Measurements from ENCODE around the gene TAS1R2.

TAS1R2 gene

DNA sequence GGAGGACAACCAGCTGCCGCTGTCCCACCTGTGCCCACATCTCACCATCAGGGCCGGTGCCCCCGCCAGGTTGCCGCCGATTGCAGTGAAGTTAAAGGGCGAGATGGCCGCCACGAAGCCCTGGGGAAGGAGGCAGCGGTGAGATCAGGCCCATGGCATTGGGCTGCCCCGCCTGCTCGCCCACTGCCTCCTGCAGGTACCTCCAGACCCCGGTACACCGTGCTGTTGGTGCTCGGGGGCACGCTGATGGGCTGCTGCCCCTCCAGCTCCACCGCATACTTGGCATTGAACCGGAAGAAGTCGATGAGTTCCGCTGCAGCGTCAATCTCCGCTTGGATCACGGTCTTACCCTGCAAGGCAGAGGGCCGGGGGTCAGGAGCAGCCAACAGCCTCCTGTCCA lies 23.6 kb upstream of the TAS1R2 start:
- no peak overlapping the region for H3K9ac ChIP-seq (ENCODE audit: low read depth, low read length)
- H3K27ac ChIP-seq (ENCODE audit: low read depth, low read length) = no peak overlapping the region
- H3K36me3 ChIP-seq (ENCODE audit: control insufficient read depth, insufficient read depth, low read length) = peaks cover 20% of the 10 kb centered on the region
- no peaks in the 10 kb centered on the region for H3K27me3 ChIP-seq (ENCODE audit: control insufficient read depth, insufficient read depth, low read length)
- peaks cover 6% of the 10 kb centered on the region; the same call in 1 of the 2 replicates for H3K4me1 ChIP-seq (ENCODE audit: control insufficient read depth, insufficient read depth, low read length)
- no peak overlapping the region for H3K4me3 ChIP-seq (ENCODE audit: low read depth, low read length)
- no peaks in the 10 kb centered on the region for H3K9me3 ChIP-seq (ENCODE audit: control insufficient read depth, insufficient read depth, low read length)

DNA sequence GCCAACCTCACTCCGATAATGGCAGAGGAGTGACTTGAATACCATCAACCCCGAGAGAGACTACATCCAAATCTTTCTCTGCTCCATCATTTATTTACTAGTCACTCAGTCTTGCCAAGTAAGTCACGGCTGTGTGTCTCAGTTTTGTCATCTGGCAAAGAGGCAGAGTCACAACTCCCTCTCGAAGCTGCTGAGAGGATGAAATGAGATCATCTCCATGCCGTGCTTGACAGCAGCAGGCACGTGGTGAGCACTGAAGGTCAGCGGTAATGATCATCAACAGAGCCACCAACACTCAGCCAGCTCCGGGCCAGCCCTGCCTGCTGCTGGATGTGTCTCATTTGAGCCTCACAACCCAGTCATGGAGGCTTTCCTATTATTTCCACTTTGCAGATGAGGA lies 23.0 kb upstream of the TAS1R2 start:
- Histone ChIP-seq H3K9ac (ENCODE audit: low read depth, low read length) (no peak overlapping the region), H3K36me3 (ENCODE audit: control insufficient read depth, insufficient read depth, low read length) (peaks cover 15% of the 10 kb centered on the region)

DNA sequence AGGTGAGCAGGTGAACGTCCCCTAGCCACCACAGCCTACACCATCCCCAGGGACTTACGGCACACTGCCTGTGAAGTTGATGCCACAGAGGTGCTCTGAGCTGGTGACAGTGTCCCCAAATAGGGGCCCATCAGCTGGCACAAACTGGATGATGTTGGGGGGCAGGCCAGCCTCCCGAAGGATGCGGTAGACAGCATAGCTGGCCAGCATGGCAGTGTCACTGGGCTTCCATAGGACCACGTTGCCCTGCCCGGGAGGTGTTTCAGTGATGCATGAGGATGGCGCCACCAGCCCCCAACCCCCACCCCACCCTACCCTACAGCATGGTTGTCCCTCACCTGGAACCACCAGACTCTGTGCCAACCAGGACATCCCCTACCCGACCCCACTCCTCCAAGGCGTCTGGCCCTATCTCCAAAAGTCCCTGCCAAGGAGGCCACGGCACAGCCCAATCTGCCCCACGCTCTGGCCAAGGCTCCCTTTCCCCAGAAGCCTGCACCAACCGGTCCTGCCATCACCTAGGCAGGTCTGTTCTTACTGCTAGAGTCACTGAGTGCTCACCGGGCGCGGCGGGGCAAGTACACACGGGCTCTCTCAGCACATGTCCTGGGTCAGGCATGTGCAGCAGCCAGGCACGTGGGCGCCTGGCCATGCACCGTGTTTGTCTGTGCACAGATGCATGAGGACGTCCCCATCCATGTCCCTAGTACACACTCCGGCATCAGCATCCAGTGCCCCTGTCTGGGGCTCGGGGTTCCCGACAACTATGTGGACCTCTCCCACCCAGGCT lies 22.4 kb upstream of the TAS1R2 start:
- H3K4me1 ChIP-seq (ENCODE audit: control insufficient read depth, insufficient read depth, low read length) = peaks cover 6% of the 10 kb centered on the region; the same call in 1 of the 2 replicates
- H3K9me3 ChIP-seq (ENCODE audit: control insufficient read depth, insufficient read depth, low read length) = no peaks in the 10 kb centered on the region
- H3K27ac ChIP-seq (ENCODE audit: low read depth, low read length) = no peak overlapping the region
- no peak overlapping the region for H3K4me3 ChIP-seq (ENCODE audit: low read depth, low read length)
- H3K27me3 ChIP-seq (ENCODE audit: control insufficient read depth, insufficient read depth, low read length) = no peaks in the 10 kb centered on the region
- H3K9ac ChIP-seq (ENCODE audit: low read depth, low read length) = no peak overlapping the region
- peaks cover 17% of the 10 kb centered on the region for H3K36me3 ChIP-seq (ENCODE audit: control insufficient read depth, insufficient read depth, low read length)

More for the DNA sequence above, 23.0 kb upstream of the TAS1R2 start:
- peaks cover 6% of the 10 kb centered on the region; the same call in 1 of the 2 replicates for H3K4me1 ChIP-seq (ENCODE audit: control insufficient read depth, insufficient read depth, low read length)
- H3K4me3 ChIP-seq (ENCODE audit: low read depth, low read length) = no peak overlapping the region
- no peaks in the 10 kb centered on the region for H3K9me3 ChIP-seq (ENCODE audit: control insufficient read depth, insufficient read depth, low read length)
- H3K27ac ChIP-seq (ENCODE audit: low read depth, low read length) = no peak overlapping the region
- H3K27me3 ChIP-seq (ENCODE audit: control insufficient read depth, insufficient read depth, low read length) = no peaks in the 10 kb centered on the region

DNA sequence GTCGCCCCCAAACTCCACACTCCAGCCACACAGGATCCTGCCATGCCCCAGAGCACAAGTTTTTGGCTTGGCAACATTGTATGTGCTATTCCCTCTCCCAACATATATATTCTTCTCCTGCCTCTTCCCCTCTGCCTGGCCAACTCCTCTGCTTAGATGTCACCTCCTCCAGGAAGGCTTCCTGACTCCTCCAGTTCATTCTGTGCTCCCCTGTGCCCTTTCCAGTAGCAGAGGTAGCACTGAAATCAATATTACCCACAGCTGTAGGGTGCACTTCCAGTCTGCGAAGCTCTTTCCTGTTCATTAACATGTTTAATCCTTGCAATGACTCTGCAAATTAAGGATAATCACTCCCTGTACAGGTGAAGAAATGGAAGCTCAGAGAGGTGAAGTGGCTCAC lies 21.7 kb upstream of the TAS1R2 start:
- Histone ChIP-seq H3K27ac (ENCODE audit: low read depth, low read length) (no peak overlapping the region), H3K4me1 (ENCODE audit: control insufficient read depth, insufficient read depth, low read length) (peaks cover 6% of the 10 kb centered on the region; the same call in 1 of the 2 replicates)

DNA sequence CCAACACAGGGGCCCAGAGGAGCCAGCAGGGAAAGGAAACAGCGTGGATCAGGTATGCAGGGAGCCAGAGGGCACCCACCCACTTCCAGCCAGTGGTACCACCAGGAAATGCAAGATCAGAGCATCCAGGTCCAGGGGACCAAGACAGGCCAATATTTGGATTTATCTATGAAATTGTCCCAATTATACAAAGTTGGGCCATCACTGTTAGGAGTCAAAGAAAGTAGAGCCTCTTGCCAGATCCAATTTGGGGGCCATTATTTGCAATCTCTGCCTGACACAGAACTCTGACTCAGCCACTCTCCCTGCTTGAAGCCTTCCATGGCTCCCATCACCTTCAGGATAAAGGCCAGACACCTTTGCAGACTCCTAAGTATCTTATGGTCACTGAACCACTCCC lies 21.1 kb upstream of the TAS1R2 start:
- Histone ChIP-seq H3K4me1 (ENCODE audit: control insufficient read depth, insufficient read depth, low read length) (peaks cover 6% of the 10 kb centered on the region; the same call in 1 of the 2 replicates), H3K4me3 (ENCODE audit: low read depth, low read length) (no peak overlapping the region), H3K9me3 (ENCODE audit: control insufficient read depth, insufficient read depth, low read length) (no peaks in the 10 kb centered on the region), H3K27ac (ENCODE audit: low read depth, low read length) (no peak overlapping the region), H3K36me3 (ENCODE audit: control insufficient read depth, insufficient read depth, low read length) (peaks cover 21% of the 10 kb centered on the region), H3K27me3 (ENCODE audit: control insufficient read depth, insufficient read depth, low read length) (no peaks in the 10 kb centered on the region), H3K9ac (ENCODE audit: low read depth, low read length) (no peak overlapping the region)

More for the DNA sequence above, 21.7 kb upstream of the TAS1R2 start:
- Histone ChIP-seq H3K9ac (ENCODE audit: low read depth, low read length) (no peak overlapping the region), H3K27me3 (ENCODE audit: control insufficient read depth, insufficient read depth, low read length) (no peaks in the 10 kb centered on the region), H3K4me3 (ENCODE audit: low read depth, low read length) (no peak overlapping the region), H3K36me3 (ENCODE audit: control insufficient read depth, insufficient read depth, low read length) (peaks cover 21% of the 10 kb centered on the region), H3K9me3 (ENCODE audit: control insufficient read depth, insufficient read depth, low read length) (no peaks in the 10 kb centered on the region)

DNA sequence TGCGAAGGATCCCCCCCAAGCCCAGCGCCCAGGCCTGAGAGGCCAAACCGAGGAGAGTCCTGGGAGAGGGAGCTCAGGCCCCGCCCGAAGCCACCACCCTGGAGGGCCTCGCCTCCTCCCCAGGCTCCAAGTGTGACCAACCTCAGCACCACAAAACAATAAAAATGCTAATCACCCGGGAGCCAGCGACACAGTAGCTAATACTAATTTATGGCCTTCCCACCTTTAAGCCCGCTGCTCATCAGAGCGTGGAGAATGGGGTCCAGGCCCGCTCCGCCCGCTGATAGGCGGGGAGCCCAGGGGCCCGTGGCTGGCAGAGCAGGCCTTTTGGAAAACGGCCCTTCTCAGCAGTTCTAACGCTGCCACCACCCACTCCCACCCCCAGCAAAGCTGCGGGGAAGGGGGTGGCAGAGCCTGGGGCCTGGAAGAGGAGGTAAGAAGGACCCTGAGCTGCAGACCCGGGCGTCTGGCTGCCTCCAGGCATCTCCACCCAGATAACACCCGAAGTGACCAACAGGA lies 20.4 kb upstream of the TAS1R2 start:
- Histone ChIP-seq H3K36me3 (ENCODE audit: control insufficient read depth, insufficient read depth, low read length) (peaks cover 21% of the 10 kb centered on the region), H3K27me3 (ENCODE audit: control insufficient read depth, insufficient read depth, low read length) (no peaks in the 10 kb centered on the region), H3K4me1 (ENCODE audit: control insufficient read depth, insufficient read depth, low read length) (peaks cover 6% of the 10 kb centered on the region; the same call in 1 of the 2 replicates), H3K27ac (ENCODE audit: low read depth, low read length) (no peak overlapping the region), H3K4me3 (ENCODE audit: low read depth, low read length) (no peak overlapping the region), H3K9ac (ENCODE audit: low read depth, low read length) (no peak overlapping the region), H3K9me3 (ENCODE audit: control insufficient read depth, insufficient read depth, low read length) (no peaks in the 10 kb centered on the region)

DNA sequence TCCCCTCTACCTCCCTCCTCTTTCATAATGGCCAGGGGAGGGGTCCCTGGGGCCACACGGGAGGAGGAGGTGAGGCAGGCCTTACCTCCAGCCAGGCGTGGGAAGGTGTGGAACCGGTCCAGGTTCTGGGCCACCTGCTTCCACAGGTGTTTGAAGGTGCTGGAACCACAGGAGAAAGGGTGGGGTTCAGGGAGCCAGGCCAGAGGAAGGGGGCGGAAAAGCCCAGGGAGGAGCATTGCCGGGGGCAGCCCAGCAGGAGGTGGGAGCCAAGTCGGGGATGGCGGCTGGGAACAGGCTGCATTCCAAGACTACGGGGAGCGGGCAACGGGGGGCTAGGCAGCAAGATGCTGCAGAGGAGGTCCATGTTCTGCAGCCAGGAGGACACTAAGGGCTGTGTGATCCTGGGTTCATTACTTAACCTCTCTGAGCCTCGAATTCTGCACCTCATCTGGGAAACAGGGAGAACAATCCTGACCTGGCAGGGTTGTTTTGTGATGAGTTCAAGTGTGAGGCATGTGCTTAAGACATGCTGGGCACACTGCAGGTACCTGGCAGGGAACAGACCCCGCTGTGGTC lies 19.8 kb upstream of the TAS1R2 start:
- Histone ChIP-seq H3K4me3 (ENCODE audit: low read depth, low read length) (no peak overlapping the region), H3K9ac (ENCODE audit: low read depth, low read length) (no peak overlapping the region), H3K36me3 (ENCODE audit: control insufficient read depth, insufficient read depth, low read length) (peaks cover 21% of the 10 kb centered on the region), H3K27me3 (ENCODE audit: control insufficient read depth, insufficient read depth, low read length) (no peaks in the 10 kb centered on the region), H3K4me1 (ENCODE audit: control insufficient read depth, insufficient read depth, low read length) (peaks cover 6% of the 10 kb centered on the region; the same call in 1 of the 2 replicates), H3K9me3 (ENCODE audit: control insufficient read depth, insufficient read depth, low read length) (no peaks in the 10 kb centered on the region), H3K27ac (ENCODE audit: low read depth, low read length) (no peak overlapping the region)

GRCh38 chr1:18878538-18879214 lies 19.2 kb upstream of the TAS1R2 start:
- Histone ChIP-seq H3K4me3 (ENCODE audit: low read depth, low read length) (no peak overlapping the region), H3K36me3 (ENCODE audit: control insufficient read depth, insufficient read depth, low read length) (peaks cover 25% of the 10 kb centered on the region), H3K27me3 (ENCODE audit: control insufficient read depth, insufficient read depth, low read length) (no peaks in the 10 kb centered on the region), H3K27ac (ENCODE audit: low read depth, low read length) (no peak overlapping the region), H3K4me1 (ENCODE audit: control insufficient read depth, insufficient read depth, low read length) (peaks cover 6% of the 10 kb centered on the region; the same call in 1 of the 2 replicates), H3K9me3 (ENCODE audit: control insufficient read depth, insufficient read depth, low read length) (no peaks in the 10 kb centered on the region), H3K9ac (ENCODE audit: low read depth, low read length) (no peak overlapping the region)

DNA sequence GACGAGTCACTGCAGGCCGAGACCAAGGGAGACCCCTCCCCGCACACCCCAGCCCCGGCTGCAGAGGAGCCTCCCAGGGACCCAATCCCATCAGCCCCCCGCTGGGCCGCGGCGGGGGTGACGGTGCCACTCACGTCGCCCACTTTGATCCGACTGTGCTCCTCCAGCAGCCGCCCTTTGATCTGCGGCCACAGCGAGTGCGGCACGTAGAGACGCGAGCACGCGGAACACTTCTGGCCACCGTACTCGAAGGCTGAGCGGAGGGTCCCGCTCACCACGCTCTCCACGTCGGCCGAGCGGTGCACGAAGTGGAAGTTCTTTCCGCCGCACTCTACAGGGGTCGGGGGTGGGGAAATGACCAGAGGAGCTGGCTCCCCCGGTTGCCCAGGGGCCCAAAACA lies 17.8 kb upstream of the TAS1R2 start:
- H3K4me3 ChIP-seq (ENCODE audit: low read depth, low read length) = no peak overlapping the region
- no peaks in the 10 kb centered on the region for H3K27me3 ChIP-seq (ENCODE audit: control insufficient read depth, insufficient read depth, low read length)
- H3K27ac ChIP-seq (ENCODE audit: low read depth, low read length) = no peak overlapping the region
- H3K36me3 ChIP-seq (ENCODE audit: control insufficient read depth, insufficient read depth, low read length) = peaks cover 23% of the 10 kb centered on the region
- H3K4me1 ChIP-seq (ENCODE audit: control insufficient read depth, insufficient read depth, low read length) = peaks cover 6% of the 10 kb centered on the region; the same call in 1 of the 2 replicates
- no peaks in the 10 kb centered on the region for H3K9me3 ChIP-seq (ENCODE audit: control insufficient read depth, insufficient read depth, low read length)
- H3K9ac ChIP-seq (ENCODE audit: low read depth, low read length) = no peak overlapping the region

DNA sequence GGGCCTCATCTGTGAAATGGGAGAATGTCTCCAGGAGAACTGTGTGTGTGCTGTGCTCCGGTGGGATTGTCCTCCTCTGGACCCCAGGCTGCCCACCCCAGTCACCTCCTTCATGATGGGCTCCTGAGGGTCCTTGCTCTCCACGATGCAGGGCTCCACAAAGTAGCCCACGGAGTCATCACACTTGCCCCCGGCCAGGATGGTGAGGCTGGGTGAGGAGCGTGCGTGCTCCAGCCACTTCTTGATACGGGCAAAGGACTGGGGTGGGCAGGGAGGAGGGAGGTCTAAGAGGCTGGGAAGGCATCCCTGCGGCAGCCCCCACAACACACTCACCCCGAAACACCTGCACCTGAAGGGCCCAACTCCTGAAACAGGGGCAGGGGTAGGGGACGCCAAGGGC lies 16.8 kb upstream of the TAS1R2 start:
- no peaks in the 10 kb centered on the region for H3K27me3 ChIP-seq (ENCODE audit: control insufficient read depth, insufficient read depth, low read length)
- H3K9ac ChIP-seq (ENCODE audit: low read depth, low read length) = no peak overlapping the region
- no peak overlapping the region for H3K4me3 ChIP-seq (ENCODE audit: low read depth, low read length)
- peaks cover 29% of the 10 kb centered on the region for H3K36me3 ChIP-seq (ENCODE audit: control insufficient read depth, insufficient read depth, low read length)
- H3K27ac ChIP-seq (ENCODE audit: low read depth, low read length) = no peak overlapping the region
- no peaks in the 10 kb centered on the region for H3K9me3 ChIP-seq (ENCODE audit: control insufficient read depth, insufficient read depth, low read length)
- H3K4me1 ChIP-seq (ENCODE audit: control insufficient read depth, insufficient read depth, low read length) = peaks cover 6% of the 10 kb centered on the region; the same call in 1 of the 2 replicates

DNA sequence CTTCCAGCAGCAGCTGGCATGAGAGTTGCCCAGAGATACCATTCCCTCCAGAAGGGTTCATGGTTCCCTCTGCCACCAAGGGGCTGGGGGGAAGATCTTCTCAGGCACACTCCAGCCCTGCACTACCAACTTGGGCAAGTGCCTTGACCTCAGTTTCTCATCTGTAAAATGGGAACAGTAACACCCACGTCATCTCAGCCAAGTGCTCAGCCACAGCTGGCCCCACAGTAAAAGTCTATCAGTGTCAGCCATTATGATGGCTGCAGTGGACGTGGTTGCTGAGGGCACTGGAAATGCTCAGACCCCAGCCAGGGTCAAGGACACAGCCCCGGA lies 16.3 kb upstream of the TAS1R2 start:
- no peak overlapping the region for H3K9ac ChIP-seq (ENCODE audit: low read depth, low read length)
- H3K36me3 ChIP-seq (ENCODE audit: control insufficient read depth, insufficient read depth, low read length) = peaks cover 29% of the 10 kb centered on the region
- H3K4me3 ChIP-seq (ENCODE audit: low read depth, low read length) = no peak overlapping the region
- no peaks in the 10 kb centered on the region for H3K27me3 ChIP-seq (ENCODE audit: control insufficient read depth, insufficient read depth, low read length)
- H3K4me1 ChIP-seq (ENCODE audit: control insufficient read depth, insufficient read depth, low read length) = peaks cover 6% of the 10 kb centered on the region; the same call in 1 of the 2 replicates
- no peaks in the 10 kb centered on the region for H3K9me3 ChIP-seq (ENCODE audit: control insufficient read depth, insufficient read depth, low read length)
- H3K27ac ChIP-seq (ENCODE audit: low read depth, low read length) = no peak overlapping the region

Measured in HUES48 (cell line).